GM19035 (cell line): Measurements from ENCODE around the gene ULK1.

Experiments
- ATAC-seq: cut with Tn5 transposase; IDR thresholded peaks from one replicate; pipeline ENCODE4 v1.9.1; 2021; ENCODE audit not compliant: unreplicated experiment

ULK1 gene

GRCh38 chr12:131919051-131919347, 24.6 kb downstream of the ULK1 start:
- no peak for ATAC-seq

GRCh38 chr12:131919366-131920156, 25.1 kb downstream of the ULK1 start:
- no peak for ATAC-seq

- ATAC-seq = no peak
Measured at GRCh38 chr12:131920157-131920508, 25.7 kb downstream of the ULK1 start.

- no peak for ATAC-seq
Measured at GRCh38 chr12:131920902-131921840, 26.7 kb downstream of the ULK1 start.

GRCh38 chr12:131921866-131922769, 27.7 kb downstream of the ULK1 start:
- no peak for ATAC-seq

GRCh38 chr12:131922772-131923171, 28.4 kb downstream of the ULK1 start:
- ATAC-seq = no peak

GRCh38 chr12:131923260-131923659, 28.8 kb downstream of the ULK1 start:
- peak; percentile 93 for ATAC-seq

GRCh38 chr12:131927110-131928079, 33.0 kb downstream of the ULK1 start:
- ATAC-seq = no peak

- peak; percentile 9 for ATAC-seq
Measured at GRCh38 chr12:131928080-131928710, 33.8 kb downstream of the ULK1 start.

- peak; percentile 65 for ATAC-seq
Measured at GRCh38 chr12:131928711-131929580, 34.5 kb downstream of the ULK1 start, which contains the start of gene PUS1. TSS of gene PUS1 (plus strand) at chr12:131929276. CDS start at chr12:131929723, 447 bp downstream.

GRCh38 chr12:131929581-131930456, 35.4 kb downstream of the ULK1 start:
- ATAC-seq = peak; percentile 20

- ATAC-seq = no peak
Measured at GRCh38 chr12:131930510-131930909, 36.1 kb downstream of the ULK1 start.

- ATAC-seq = no peak
Measured at GRCh38 chr12:131933387-131933786, 39.0 kb downstream of the ULK1 start.

- ATAC-seq = no peak
Measured at GRCh38 chr12:131934535-131934934, 40.1 kb downstream of the ULK1 start.

GRCh38 chr12:131938082-131938481, 43.7 kb downstream of the ULK1 start:
- ATAC-seq = no peak

- no peak for ATAC-seq
Measured at GRCh38 chr12:131939007-131939406, 44.6 kb downstream of the ULK1 start.

- no peak for ATAC-seq
Measured at GRCh38 chr12:131940141-131940547, 45.7 kb downstream of the ULK1 start.
